Lower lobe of right lung (tissue), 2 donors: Measurements from ENCODE around the gene RHOBTB3. TPM values are rescaled to one million over a fixed set of nuclear protein-coding genes. Genes with fewer than 3 reads are reported as not detected.

Experiments used
- ATAC-seq, 2 donors: fragments of 200-7000 bp; cut with Tn5 transposase; one replicate each; pipeline ENCODE4 v1.9.1; 2020 to 2022; ENCODE audit warnings: mild to moderate bottlenecking in 2 of 2, moderate library complexity in 2 of 2
- DNase-seq: peaks from one replicate; pipeline ENCODE4 v3.0.0-alpha.2; 2020
- H3K27ac ChIP-seq: fragments of 200-600 bp; one replicate; pipeline ENCODE4 v1.8.0; 2022
- H3K27me3 ChIP-seq: fragments of 200-600 bp; one replicate; pipeline ENCODE4 v1.8.0; 2022; ENCODE audit warnings: low read depth
- H3K36me3 ChIP-seq: fragments of 200-600 bp; one replicate; pipeline ENCODE4 v1.8.0; 2022; ENCODE audit warnings: mild to moderate bottlenecking
- H3K4me1 ChIP-seq: fragments of 200-600 bp; one replicate; pipeline ENCODE4 v1.8.0; 2022
- H3K4me3 ChIP-seq: fragments of 200-600 bp; one replicate; pipeline ENCODE4 v1.8.0; 2022; ENCODE audit warnings: mild to moderate bottlenecking
- H3K9me3 ChIP-seq: fragments of 200-600 bp; one replicate; pipeline ENCODE4 v1.8.0; 2022
- intact Hi-C: fragments of 100-400 bp; cut with DNase I; formaldehyde crosslinking; loops from one replicate; pipeline ENCODE4 v1.11.0; 2022
- long read RNA-seq: library from polyadenylated mRNA; unstranded; transcript quantifications from one replicate; pipeline ENCODE4 v2.0.0, GENCODE V29; 2021
- total RNA-seq: library from RNA; stranded (reverse); fragmentation: NEBNext Ultra II Directional; extraction: Animal tissue kit (Norgen Biotek cat#: 25700); gene quantifications from one replicate; pipeline ENCODE4 v1.2.1, GENCODE V29; 2021
- TF ChIP-seq, protein P1 (sequence below): fragments of 200-600 bp; IDR thresholded peaks from one replicate; pipeline ENCODE4 v1.8.0; 2022; ENCODE audit warnings: antibody characterized with exemption, mild to moderate bottlenecking
- donor health status: DM: no; HTN: yes; CAD: no; lungs with severe emphysema.

The RHOBTB3 gene, protein sequence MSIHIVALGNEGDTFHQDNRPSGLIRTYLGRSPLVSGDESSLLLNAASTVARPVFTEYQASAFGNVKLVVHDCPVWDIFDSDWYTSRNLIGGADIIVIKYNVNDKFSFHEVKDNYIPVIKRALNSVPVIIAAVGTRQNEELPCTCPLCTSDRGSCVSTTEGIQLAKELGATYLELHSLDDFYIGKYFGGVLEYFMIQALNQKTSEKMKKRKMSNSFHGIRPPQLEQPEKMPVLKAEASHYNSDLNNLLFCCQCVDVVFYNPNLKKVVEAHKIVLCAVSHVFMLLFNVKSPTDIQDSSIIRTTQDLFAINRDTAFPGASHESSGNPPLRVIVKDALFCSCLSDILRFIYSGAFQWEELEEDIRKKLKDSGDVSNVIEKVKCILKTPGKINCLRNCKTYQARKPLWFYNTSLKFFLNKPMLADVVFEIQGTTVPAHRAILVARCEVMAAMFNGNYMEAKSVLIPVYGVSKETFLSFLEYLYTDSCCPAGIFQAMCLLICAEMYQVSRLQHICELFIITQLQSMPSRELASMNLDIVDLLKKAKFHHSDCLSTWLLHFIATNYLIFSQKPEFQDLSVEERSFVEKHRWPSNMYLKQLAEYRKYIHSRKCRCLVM
- total RNA-seq = 51.7 TPM
- long read RNA-seq, full-length matches to known transcripts = 10 of 142 reads
- long read RNA-seq, partial matches to known transcripts = 77 of 142 reads
- long read RNA-seq, other reads (novel, unspliced or antisense) = 55 of 142 reads

DNA sequence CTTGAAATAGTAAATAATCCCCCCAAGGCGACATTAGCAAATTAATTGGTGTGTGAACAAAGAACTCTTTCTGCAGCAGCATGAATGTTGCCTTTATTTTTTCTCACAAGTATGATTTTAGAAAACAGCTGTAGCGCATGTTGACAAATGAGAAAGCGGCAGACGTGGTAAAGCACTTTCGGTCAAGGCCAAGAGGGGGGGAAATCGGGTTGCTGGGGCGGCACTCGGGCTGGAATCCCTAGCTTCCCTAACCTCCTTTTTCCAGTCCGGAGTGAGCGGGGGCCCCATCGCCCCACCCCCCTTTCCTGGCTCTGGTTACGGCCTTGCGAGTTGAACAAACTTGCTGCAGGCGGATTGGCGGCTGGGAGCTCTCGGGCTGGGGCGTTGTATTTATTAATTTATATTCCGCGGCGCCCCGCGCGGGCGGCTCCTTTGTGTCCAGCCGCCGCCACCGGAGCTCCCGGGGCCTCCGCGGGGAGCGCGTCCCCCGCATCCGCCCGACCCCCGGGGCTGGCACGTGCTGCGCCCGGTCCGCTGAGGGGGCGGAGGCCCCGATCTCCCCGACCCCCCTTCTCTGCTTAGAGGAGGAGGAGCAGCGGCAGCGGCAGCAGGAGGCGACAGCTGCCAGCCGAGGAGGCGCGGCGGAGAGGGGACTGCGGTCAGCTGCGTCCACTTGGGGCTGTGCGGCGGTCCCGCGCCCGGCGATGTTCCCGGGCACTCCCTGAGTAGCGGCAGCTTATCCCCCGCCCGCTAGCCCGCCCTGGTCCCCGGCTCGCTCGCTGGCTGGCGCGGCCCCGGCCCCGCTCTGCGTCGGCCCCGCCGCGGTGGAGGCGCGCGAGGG is at the start of gene RHOBTB3:
RHOBTB3 (plus strand) TSS at position 607 of the 841 bp plus-strand sequence. CDS start 347 bp downstream, outside the sequence.
- intact Hi-C loops = no loop called here
- Histone ChIP-seq H3K27me3 (no peaks in the 10 kb centered on the region), H3K9me3 (no peaks in the 10 kb centered on the region), H3K4me1 (peaks cover 49% of the 10 kb centered on the region), H3K27ac (peak within 1 kb of the TSS; percentile 88), H3K36me3 (no peaks in the 10 kb centered on the region), H3K4me3 (peak within 1 kb of the TSS; percentile 74)
- peak; percentile 88 to 89 for ATAC-seq
- TF ChIP-seq, protein P1, sequence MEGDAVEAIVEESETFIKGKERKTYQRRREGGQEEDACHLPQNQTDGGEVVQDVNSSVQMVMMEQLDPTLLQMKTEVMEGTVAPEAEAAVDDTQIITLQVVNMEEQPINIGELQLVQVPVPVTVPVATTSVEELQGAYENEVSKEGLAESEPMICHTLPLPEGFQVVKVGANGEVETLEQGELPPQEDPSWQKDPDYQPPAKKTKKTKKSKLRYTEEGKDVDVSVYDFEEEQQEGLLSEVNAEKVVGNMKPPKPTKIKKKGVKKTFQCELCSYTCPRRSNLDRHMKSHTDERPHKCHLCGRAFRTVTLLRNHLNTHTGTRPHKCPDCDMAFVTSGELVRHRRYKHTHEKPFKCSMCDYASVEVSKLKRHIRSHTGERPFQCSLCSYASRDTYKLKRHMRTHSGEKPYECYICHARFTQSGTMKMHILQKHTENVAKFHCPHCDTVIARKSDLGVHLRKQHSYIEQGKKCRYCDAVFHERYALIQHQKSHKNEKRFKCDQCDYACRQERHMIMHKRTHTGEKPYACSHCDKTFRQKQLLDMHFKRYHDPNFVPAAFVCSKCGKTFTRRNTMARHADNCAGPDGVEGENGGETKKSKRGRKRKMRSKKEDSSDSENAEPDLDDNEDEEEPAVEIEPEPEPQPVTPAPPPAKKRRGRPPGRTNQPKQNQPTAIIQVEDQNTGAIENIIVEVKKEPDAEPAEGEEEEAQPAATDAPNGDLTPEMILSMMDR = no peak
- DNase-seq = peak; percentile 88

DNA sequence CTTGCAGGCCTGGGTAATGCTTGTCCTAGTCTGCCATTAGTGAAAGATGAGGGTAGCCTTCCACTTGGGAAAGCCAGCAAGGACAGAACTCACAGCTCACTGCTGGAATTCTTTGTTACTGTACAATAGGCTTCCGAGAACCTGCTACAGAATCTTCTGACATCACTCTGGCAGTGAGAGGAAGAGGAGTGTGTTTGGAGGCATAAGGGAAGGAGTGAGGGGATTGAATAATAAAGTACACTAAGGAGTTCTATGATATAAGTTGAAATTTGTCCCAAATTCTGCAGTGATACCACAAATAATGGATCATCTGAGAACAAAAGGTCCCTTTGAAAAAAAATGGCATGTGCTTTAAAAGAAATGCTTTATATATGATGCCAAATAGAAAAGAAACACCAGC is 48.2 kb upstream of the RHOBTB3 start, which contains the start of gene SPATA9:
SPATA9 (minus strand) TSS at position 101 of the 400 bp plus-strand sequence. CDS start 137 bp downstream, outside the sequence.
- TF ChIP-seq, protein P1 = no peak
- ATAC-seq (no peak), DNase-seq (no peak)
- Histone ChIP-seq H3K4me1 (no peaks in the 10 kb centered on the region), H3K27ac (no peak within 1 kb of the TSS), H3K4me3 (no peak within 1 kb of the TSS), H3K9me3 (no peaks in the 10 kb centered on the region), H3K36me3 (no peaks in the 10 kb centered on the region), H3K27me3 (no peaks in the 10 kb centered on the region)
- intact Hi-C loops = no loop called here

DNA sequence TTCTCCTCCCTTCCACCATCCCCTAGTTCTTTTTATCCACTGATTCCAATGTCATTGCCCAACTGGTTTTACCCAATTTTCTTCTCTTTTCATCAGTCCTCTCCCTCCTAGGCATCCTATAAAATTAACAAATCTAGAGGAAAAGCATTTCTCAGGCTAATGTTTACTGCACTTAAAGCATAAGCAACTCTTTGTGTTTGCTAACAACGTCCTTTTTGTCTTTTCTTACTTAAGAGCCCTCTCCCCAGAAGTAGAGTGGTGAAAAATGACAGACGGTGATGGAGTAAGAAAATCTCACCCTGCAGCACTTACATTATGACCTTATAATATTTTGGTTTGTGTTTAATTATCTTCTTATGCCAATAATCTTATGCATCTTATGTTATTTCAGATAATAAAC is 46.8 kb upstream of the RHOBTB3 start:
- intact Hi-C loops = no loop called here
- Histone ChIP-seq H3K27ac (no peak overlapping the region), H3K9me3 (no peaks in the 10 kb centered on the region), H3K36me3 (no peaks in the 10 kb centered on the region), H3K4me3 (no peak overlapping the region), H3K4me1 (no peaks in the 10 kb centered on the region), H3K27me3 (no peaks in the 10 kb centered on the region)
- no peak for DNase-seq
- TF ChIP-seq, protein P1 = no peak
- ATAC-seq = no peak

DNA sequence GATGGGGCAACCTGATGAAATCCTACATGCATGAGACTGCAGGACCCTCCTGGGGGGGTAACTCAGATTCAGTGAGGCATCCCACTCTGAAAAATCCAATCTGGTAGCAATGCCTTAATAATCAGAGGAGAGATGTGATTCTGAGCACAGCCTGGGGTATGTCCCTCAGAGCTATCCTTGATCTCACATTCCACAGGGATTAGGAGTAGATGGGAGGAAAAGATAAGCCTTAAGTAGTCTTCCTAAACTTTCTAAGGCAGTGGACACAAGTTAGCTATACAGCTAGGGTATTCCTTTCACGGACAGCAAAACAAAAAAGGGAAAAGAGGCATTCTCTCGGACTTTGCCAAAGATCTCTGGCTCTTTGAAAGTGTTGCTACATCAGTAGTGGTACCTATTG is 44.5 kb upstream of the RHOBTB3 start:
- TF ChIP-seq, protein P1 = no peak
- no peak for ATAC-seq
- intact Hi-C loops = no loop called here
- no peak for DNase-seq
- H3K9me3 ChIP-seq = no peaks in the 10 kb centered on the region
- no peaks in the 10 kb centered on the region for H3K27me3 ChIP-seq
- H3K36me3 ChIP-seq = no peaks in the 10 kb centered on the region
- H3K4me3 ChIP-seq = no peak overlapping the region
- no peaks in the 10 kb centered on the region for H3K4me1 ChIP-seq
- no peak overlapping the region for H3K27ac ChIP-seq

DNA sequence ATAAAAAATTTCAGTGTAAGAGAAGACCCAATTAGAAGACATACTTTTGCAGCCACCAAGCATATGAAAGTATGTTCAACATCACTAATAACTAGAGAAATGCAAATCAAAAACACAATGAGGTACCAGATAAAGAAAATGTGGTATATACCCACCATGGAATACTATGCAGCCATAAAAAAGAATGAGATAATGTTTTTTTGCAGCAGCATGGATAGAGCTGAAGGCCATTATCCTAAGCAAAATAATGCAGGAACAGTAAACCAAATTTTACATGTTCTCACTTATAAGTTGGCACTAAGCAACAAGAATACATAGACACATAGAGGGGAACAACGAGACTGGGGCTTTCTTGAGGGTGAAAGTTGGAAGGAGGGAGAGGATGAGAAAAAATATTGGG is 41.5 kb upstream of the RHOBTB3 start:
- intact Hi-C loops = no loop called here
- no peaks in the 10 kb centered on the region for H3K4me1 ChIP-seq
- TF ChIP-seq, protein P1 = no peak
- H3K36me3 ChIP-seq = no peaks in the 10 kb centered on the region
- no peaks in the 10 kb centered on the region for H3K27me3 ChIP-seq
- no peak for ATAC-seq
- no peak overlapping the region for H3K27ac ChIP-seq
- no peaks in the 10 kb centered on the region for H3K9me3 ChIP-seq
- no peak for DNase-seq
- H3K4me3 ChIP-seq = no peak overlapping the region
